GM12878 (cell line): ENCODE results near the gene PPP1CA. TPM values are rescaled to one million over a fixed set of nuclear protein-coding genes. Genes with fewer than 3 reads are reported as not detected.

Experiments
- ATAC-seq: fragments of 200-7000 bp; cut with Tn5 transposase; 3 replicates; pipeline ENCODE4 v1.9.1; 2020; ENCODE audit warnings: mild to moderate bottlenecking, moderate library complexity
- BruUV-seq: library from RNA; stranded (reverse); fragments of 400-500 nt; replicated peaks from 2 replicates; lab custom pipeline; 2021; lab: Mats Ljungman, UMichigan
- CTCF ChIA-PET: fragments of 300-600 bp; sonication (Branson Sonifier 250); formaldehyde crosslinking; extraction: SDS; loops from one replicate; lab custom pipeline; 2021; ENCODE audit warnings: inconsistent platforms; lab: Yijun Ruan, JAX
- POLR2A ChIA-PET: fragments of 350-600 bp; formaldehyde crosslinking; extraction: SDS; loops from one replicate; lab custom pipeline; 2021; ENCODE audit warnings: inconsistent platforms; lab: Charles Lee
- RAD21 ChIA-PET: fragments of 300-600 bp; sonication (Branson Sonifier 250); formaldehyde crosslinking; loops from one replicate; lab custom pipeline; 2023; ENCODE audit warnings: antibody characterized with exemption; ENCODE audit not compliant: unreplicated experiment; lab: Charles Lee
- SMC1A ChIA-PET: fragments of 300-600 bp; sonication (Branson Sonifier 250); formaldehyde crosslinking; loops from one replicate; lab custom pipeline; 2023; ENCODE audit not compliant: unreplicated experiment, uncharacterized antibody; lab: Charles Lee
- DNase-seq: peaks from one replicate; pipeline ENCODE4 v3.0.0-alpha.2; 2011; ENCODE audit warnings: low read depth, low spot score
- FAIRE-seq: peaks from 3 replicates; lab custom pipeline; 2011; peaks lifted over from hg19 to GRCh38; lab: Jason Lieb, UNC
- H2AFZ ChIP-seq: 2 replicates; pipeline ENCODE4 v1.6.0; 2011; ENCODE audit warnings: low read depth, low read length, control low read depth; ENCODE audit not compliant: control insufficient read depth
- H3K27ac ChIP-seq: 2 replicates; pipeline ENCODE4 v1.5.1; 2011; ENCODE audit warnings: control low read depth; ENCODE audit not compliant: control insufficient read depth, insufficient read depth
- H3K27me3 ChIP-seq, 2 experiments: replicated peaks in 1 of 2; 2 replicates each; pipeline versions ENCODE4 v1.6.0 to v1.6.1; 2011; ENCODE audit warnings: low read length in 1 of 2; ENCODE audit not compliant: control insufficient read depth in 2 of 2, insufficient read depth in 2 of 2
- H3K36me3 ChIP-seq, 2 experiments: 2 replicates each; pipeline ENCODE4 v1.5.1; 2011; ENCODE audit warnings: low read length in 1 of 2; ENCODE audit not compliant: control insufficient read depth in 2 of 2, insufficient read depth in 2 of 2
- H3K4me1 ChIP-seq: 2 replicates; pipeline ENCODE4 v1.6.1; 2011; ENCODE audit warnings: mild to moderate bottlenecking, low read length, moderate library complexity, mixed read lengths; ENCODE audit not compliant: control insufficient read depth, insufficient read depth
- H3K4me2 ChIP-seq: 2 replicates; pipeline ENCODE4 v1.6.0; 2011; ENCODE audit warnings: control low read depth; ENCODE audit not compliant: control insufficient read depth, insufficient read depth
- H3K4me3 ChIP-seq: fragments of 200-600 bp; sonication (generic); 2 replicates; pipeline ENCODE4 v1.5.1; 2016
- H3K79me2 ChIP-seq: 2 replicates; pipeline ENCODE4 v1.6.0; 2011; ENCODE audit warnings: low read length; ENCODE audit not compliant: control insufficient read depth, insufficient read depth
- H3K9ac ChIP-seq: 2 replicates; pipeline ENCODE4 v1.8.0; 2011; ENCODE audit warnings: low read length, control low read depth, mixed read lengths; ENCODE audit not compliant: control insufficient read depth, insufficient read depth
- H3K9me3 ChIP-seq: replicated peaks from 3 replicates; pipeline ENCODE4 v1.5.1; 2011; ENCODE audit warnings: mild to moderate bottlenecking, low read length; ENCODE audit not compliant: control insufficient read depth, insufficient read depth
- H4K20me1 ChIP-seq: 2 replicates; pipeline ENCODE4 v1.6.0; 2011; ENCODE audit not compliant: control insufficient read depth, insufficient read depth
- ASH2L ChIP-seq: fragments of 300-600, 200-600 bp; sonication (generic); IDR thresholded peaks from 2 replicates; pipeline ENCODE4 v1.6.1; 2017; ENCODE audit warnings: low read depth, mild to moderate bottlenecking, borderline replicate concordance
- BHLHE40 ChIP-seq, 2 experiments: fragments of 450-650 bp in 1 of 2; IDR thresholded peaks; 2 replicates each; pipeline ENCODE4 v1.6.1; 2011 to 2017; ENCODE audit warnings: low read depth in 2 of 2, borderline replicate concordance in 1 of 2, improper control_type of control experiment in 1 of 2, low read length in 1 of 2, mild to moderate bottlenecking in 1 of 2
- MEF2A ChIP-seq: IDR thresholded peaks from 2 replicates; pipeline ENCODE4 v1.6.1; 2011; ENCODE audit warnings: low read depth, mild to moderate bottlenecking, low read length, moderate library complexity; ENCODE audit not compliant: insufficient read depth
- POLR2A ChIP-seq: IDR thresholded peaks from 2 replicates; pipeline ENCODE4 v1.6.1; 2011; ENCODE audit warnings: low read depth, mild to moderate bottlenecking, low read length
- POLR2AphosphoS2 ChIP-seq: IDR thresholded peaks from 2 replicates; pipeline ENCODE4 v1.6.1; 2011; ENCODE audit warnings: low read depth, mild to moderate bottlenecking, low read length, improper control_type of control experiment, moderate library complexity
- RCOR1 ChIP-seq: conservative IDR thresholded peaks from 2 replicates; pipeline ENCODE4 v1.6.1; 2012; ENCODE audit warnings: low read depth, low read length, improper control_type of control experiment
- SMARCA5 ChIP-seq: fragments of 450-650 bp; IDR thresholded peaks from 2 replicates; pipeline ENCODE4 v1.6.1; 2017; ENCODE audit warnings: mild to moderate bottlenecking
- ZNF24 ChIP-seq: fragments of 450-650 bp; IDR thresholded peaks from 2 replicates; pipeline ENCODE4 v1.6.1; 2017; ENCODE audit warnings: antibody characterized with exemption, mild to moderate bottlenecking
- ZNF384 ChIP-seq: IDR thresholded peaks from 2 replicates; pipeline ENCODE4 v1.6.1; 2012; ENCODE audit warnings: low read depth, mild to moderate bottlenecking, low read length, improper control_type of control experiment, borderline replicate concordance
- WGBS: methylation state at CpG from one replicate; pipeline ENCODE4 v1.1.6; 2016; ENCODE audit warnings: low lambda C conversion rate; ENCODE audit not compliant: insufficient replicate concordance, insufficient coverage; ENCODE audit errors: missing lambda C conversion rate; 5-methylcytosine and 5-hydroxymethylcytosine counted together
- in situ Hi-C: fragments of 300-500 bp; cut with MboI; formaldehyde crosslinking; loops from 9 replicates; pipeline ENCODE4 v1.14.3; 2018; ENCODE audit warnings: mixed read lengths
- intact Hi-C: fragments of 100-400 bp; cut with micrococcal nuclease; formaldehyde crosslinking; loops from one replicate; pipeline ENCODE4 v1.14.2; 2022; ENCODE audit not compliant: unreplicated experiment
- polyA plus RNA-seq, 11 experiments: library from polyadenylated mRNA; depleted of rRNA in 4 of 11; unstranded in 6 of 11; stranded (reverse) in 5 of 11; fragments of >200 nt; fragmentation: Nextera tagmentation in 4 of 11; fragmentation: Illumina TruSeq in 1 of 11; extraction: Ambion mirVana in 4 of 11; extraction: Trizol in 1 of 11; gene quantifications; 1 replicate in 1 of 11; 2 replicates in 10 of 11; pipeline versions ENCODE4 v1.2.1 to v1.2.3, GENCODE V29; 2011 to 2016; ENCODE audit warnings: inconsistent platforms in 2 of 11, missing spikeins in 2 of 11, low read depth in 1 of 11
- total RNA-seq, 4 experiments: library from RNA; depleted of rRNA in 3 of 4; stranded (reverse); fragments of >200 nt in 3 of 4; fragmentation: Illumina TruSeq in 1 of 4; extraction: Trizol in 1 of 4; gene quantifications; 2 replicates each; pipeline versions ENCODE4 v1.2.1 to v1.2.3, GENCODE V29; 2013 to 2021
- TF ChIP-seq, protein P1 (sequence below): IDR thresholded peaks from 2 replicates; pipeline ENCODE4 v1.6.1; 2012; ENCODE audit warnings: mild to moderate bottlenecking, low read depth, low read length
- TF ChIP-seq, protein P2 (sequence below): IDR thresholded peaks from 2 replicates; pipeline ENCODE4 v1.6.1; 2012; ENCODE audit warnings: low read length, inconsistent platforms
- TF ChIP-seq, protein P3 (sequence below): fragments of 450-650 bp; formaldehyde crosslinking; IDR thresholded peaks from 2 replicates; pipeline ENCODE4 v1.5.0; 2022; ENCODE audit warnings: mild to moderate bottlenecking, missing genetic modification characterization

PPP1CA gene
- total and polyA plus RNA-seq, 10 of the 15 experiments (the other 5 are each of a cell fraction or from before 2014, with no cell fraction given): 26.4 to 458 (median 240) TPM

DNA sequence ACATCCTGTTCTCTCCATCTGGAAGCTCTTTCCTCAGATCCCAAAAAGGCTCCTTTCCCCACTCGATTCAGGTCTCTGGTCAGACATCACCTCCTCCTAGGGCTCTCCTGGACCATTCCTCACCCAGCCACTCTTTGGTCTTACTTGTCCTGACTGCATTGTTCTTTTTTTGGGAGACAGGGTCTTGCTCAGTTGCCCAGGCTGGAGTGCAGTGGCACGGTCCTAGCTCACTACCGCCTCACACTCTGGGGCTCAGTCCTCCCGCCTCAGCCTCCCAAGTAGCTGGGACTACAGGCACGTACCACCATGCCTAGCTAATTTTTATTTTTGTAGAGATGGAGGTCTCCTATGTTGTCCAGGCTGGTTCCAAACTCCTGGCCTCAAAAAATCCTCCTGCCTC is 43.9 kb upstream of the PPP1CA start (continued):
- TF ChIP-seq, protein P1, sequence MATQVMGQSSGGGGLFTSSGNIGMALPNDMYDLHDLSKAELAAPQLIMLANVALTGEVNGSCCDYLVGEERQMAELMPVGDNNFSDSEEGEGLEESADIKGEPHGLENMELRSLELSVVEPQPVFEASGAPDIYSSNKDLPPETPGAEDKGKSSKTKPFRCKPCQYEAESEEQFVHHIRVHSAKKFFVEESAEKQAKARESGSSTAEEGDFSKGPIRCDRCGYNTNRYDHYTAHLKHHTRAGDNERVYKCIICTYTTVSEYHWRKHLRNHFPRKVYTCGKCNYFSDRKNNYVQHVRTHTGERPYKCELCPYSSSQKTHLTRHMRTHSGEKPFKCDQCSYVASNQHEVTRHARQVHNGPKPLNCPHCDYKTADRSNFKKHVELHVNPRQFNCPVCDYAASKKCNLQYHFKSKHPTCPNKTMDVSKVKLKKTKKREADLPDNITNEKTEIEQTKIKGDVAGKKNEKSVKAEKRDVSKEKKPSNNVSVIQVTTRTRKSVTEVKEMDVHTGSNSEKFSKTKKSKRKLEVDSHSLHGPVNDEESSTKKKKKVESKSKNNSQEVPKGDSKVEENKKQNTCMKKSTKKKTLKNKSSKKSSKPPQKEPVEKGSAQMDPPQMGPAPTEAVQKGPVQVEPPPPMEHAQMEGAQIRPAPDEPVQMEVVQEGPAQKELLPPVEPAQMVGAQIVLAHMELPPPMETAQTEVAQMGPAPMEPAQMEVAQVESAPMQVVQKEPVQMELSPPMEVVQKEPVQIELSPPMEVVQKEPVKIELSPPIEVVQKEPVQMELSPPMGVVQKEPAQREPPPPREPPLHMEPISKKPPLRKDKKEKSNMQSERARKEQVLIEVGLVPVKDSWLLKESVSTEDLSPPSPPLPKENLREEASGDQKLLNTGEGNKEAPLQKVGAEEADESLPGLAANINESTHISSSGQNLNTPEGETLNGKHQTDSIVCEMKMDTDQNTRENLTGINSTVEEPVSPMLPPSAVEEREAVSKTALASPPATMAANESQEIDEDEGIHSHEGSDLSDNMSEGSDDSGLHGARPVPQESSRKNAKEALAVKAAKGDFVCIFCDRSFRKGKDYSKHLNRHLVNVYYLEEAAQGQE: no peak
- no peak for TF ChIP-seq MEF2A
- TF ChIP-seq, all 136 proteins: peak for 0

DNA sequence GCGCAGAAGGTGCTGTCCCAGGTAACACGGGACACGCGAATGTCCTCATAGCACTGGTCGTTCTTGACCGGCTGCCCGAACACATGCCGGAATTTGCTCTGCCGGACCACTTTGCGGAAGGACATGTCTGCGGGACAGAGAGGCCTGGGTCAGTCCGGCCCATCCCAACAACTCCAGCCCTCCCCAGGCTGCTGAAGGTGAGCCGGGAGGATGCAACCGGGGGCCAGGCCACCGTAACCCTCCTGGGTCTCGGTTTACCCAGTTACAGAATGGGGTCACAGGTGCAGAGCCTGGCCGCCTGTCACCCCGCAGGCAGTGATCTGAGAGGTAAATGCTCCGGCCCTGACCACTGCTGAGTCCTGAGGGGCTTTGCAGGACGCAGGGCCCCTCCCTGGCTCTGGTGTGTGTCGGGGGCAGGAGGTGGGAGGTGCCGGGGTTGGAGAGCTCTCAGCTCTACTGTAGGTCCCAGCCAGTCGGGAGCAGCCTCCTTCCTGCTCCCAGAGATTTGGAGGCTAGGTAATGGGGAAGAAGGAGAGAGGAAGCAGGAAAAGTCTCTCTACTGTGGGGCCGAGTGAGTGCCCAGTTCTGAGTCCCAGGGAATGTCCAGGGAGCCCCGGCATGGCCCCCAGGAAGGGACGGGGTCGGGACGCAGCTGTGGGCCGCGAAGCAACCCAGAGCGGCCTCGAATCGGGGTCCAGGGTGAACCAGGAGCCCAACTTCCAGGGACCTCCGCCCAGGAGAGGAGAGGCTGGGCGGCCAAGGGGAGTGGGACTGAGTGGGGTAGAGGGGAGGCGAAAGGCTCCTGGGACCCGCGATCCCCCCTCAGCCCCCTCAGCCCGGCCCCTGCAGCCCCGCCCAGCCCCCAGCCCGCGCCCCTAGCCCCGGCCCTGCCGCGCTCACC is 41.1 kb upstream of the PPP1CA start:
- intact Hi-C loops (no loop called here), in situ Hi-C loops (no loop called here)
- Histone ChIP-seq H3K27me3 (no peaks in the 10 kb centered on the region), H4K20me1 (no peaks in the 10 kb centered on the region), H3K4me1 (peaks cover 43% of the 10 kb centered on the region), H3K9ac (peak overlapping the region; percentile 5; the same call in 1 of the 2 replicates), H2AFZ (no peak overlapping the region), H3K36me3 (peaks cover 0 to 1% of the 10 kb centered on the region in 2 experiments; a peak in 2 of 4 replicates), H3K4me3 (peak overlapping the region; percentile 76; the same call in 1 of the 2 replicates), H3K4me2 (peak overlapping the region; percentile 26; the same call in 1 of the 2 replicates), H3K9me3 (no peaks in the 10 kb centered on the region), H3K27ac (peak overlapping the region; percentile 17; the same call in 1 of the 2 replicates), H3K79me2 (peaks cover 26% of the 10 kb centered on the region)
- DNase-seq (no peak), ATAC-seq (no peak), FAIRE-seq (no peak)
- CTCF ChIA-PET: interaction anchor here (1.2 kb wide), 1 partner anchor 37 kb away, joined by 3 read pairs; no protein-coding TSS in a partner anchor
- POLR2A ChIA-PET: interaction anchor here (0.6 to 1.2 kb wide), 5 partner anchors 13 to 41 kb away, joined by 3 to 4 read pairs (median 4); partner anchors contain the start of gene PPP1CA
- no TSS peak for BruUV-seq
- SMC1A ChIA-PET: no interaction called here
- RAD21 ChIA-PET: interaction anchor here (0.6 to 1.6 kb wide), 5 partner anchors 15 to 864 kb away, joined by 3 to 4 read pairs (median 3); partner anchors contain the start of genes PPP1CA and TBC1D10C
- WGBS: 55% methylated on average over 38 of the region's 45 CpGs
- TF ChIP-seq POLR2AphosphoS2 (peak; percentile 11; the same call in 1 of the 2 replicates), SMARCA5 (no peak), ZNF384 (no peak), ZNF24 (no peak), POLR2A (peak; percentile 51), BHLHE40 (IDR thresholded peaks at IDR 0.05; ENCODE audit: borderline replicate concordance in 1 of 2, low read depth in 2 of 2, low read length in 1 of 2) (no peak), RCOR1 (no peak), ASH2L (no peak)
- TF ChIP-seq, protein P2, sequence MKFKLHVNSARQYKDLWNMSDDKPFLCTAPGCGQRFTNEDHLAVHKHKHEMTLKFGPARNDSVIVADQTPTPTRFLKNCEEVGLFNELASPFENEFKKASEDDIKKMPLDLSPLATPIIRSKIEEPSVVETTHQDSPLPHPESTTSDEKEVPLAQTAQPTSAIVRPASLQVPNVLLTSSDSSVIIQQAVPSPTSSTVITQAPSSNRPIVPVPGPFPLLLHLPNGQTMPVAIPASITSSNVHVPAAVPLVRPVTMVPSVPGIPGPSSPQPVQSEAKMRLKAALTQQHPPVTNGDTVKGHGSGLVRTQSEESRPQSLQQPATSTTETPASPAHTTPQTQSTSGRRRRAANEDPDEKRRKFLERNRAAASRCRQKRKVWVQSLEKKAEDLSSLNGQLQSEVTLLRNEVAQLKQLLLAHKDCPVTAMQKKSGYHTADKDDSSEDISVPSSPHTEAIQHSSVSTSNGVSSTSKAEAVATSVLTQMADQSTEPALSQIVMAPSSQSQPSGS: no peak
- TF ChIP-seq, protein P3, sequence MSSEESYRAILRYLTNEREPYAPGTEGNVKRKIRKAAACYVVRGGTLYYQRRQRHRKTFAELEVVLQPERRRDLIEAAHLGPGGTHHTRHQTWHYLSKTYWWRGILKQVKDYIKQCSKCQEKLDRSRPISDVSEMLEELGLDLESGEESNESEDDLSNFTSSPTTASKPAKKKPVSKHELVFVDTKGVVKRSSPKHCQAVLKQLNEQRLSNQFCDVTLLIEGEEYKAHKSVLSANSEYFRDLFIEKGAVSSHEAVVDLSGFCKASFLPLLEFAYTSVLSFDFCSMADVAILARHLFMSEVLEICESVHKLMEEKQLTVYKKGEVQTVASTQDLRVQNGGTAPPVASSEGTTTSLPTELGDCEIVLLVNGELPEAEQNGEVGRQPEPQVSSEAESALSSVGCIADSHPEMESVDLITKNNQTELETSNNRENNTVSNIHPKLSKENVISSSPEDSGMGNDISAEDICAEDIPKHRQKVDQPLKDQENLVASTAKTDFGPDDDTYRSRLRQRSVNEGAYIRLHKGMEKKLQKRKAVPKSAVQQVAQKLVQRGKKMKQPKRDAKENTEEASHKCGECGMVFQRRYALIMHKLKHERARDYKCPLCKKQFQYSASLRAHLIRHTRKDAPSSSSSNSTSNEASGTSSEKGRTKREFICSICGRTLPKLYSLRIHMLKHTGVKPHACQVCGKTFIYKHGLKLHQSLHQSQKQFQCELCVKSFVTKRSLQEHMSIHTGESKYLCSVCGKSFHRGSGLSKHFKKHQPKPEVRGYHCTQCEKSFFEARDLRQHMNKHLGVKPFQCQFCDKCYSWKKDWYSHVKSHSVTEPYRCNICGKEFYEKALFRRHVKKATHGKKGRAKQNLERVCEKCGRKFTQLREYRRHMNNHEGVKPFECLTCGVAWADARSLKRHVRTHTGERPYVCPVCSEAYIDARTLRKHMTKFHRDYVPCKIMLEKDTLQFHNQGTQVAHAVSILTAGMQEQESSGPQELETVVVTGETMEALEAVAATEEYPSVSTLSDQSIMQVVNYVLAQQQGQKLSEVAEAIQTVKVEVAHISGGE (CRISPR knock-in tag): no peak
